ENCODE data around the gene IL17A.

DNA sequence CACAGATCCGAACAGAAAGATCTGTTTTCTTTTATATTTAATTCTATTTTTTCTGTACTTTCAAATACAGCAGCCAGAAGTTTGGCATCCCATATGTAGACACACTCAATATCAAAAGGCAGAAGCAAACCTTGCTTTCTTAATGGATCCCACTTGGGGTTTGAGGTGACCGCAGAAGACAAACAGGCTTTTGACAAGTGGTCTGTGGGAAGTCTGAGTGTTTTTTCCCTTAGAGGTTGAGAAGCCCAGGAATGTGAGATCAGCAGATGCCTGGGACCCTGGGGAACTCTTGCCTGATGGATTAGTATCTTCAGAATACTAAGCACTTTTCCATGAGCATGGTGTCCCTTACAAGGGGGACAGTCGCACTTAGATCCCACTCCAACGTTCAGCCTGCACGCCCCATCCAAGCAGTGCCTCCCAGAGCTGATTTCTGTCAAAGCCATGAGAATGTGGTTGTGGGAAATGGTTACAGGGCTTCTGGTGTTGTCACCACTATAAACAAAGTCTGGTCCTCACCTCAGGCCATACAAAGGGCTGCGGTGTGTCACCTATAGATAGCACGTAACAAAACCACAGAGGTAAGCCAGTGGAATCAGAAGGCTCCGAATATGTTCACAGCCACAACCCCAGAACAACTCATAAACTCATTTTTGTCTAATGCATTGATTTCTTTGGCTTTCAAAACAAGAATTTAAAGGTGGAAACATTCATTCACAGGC is 45.4 kb downstream of the IL17A start:
- TF ChIP-seq, protein P1, sequence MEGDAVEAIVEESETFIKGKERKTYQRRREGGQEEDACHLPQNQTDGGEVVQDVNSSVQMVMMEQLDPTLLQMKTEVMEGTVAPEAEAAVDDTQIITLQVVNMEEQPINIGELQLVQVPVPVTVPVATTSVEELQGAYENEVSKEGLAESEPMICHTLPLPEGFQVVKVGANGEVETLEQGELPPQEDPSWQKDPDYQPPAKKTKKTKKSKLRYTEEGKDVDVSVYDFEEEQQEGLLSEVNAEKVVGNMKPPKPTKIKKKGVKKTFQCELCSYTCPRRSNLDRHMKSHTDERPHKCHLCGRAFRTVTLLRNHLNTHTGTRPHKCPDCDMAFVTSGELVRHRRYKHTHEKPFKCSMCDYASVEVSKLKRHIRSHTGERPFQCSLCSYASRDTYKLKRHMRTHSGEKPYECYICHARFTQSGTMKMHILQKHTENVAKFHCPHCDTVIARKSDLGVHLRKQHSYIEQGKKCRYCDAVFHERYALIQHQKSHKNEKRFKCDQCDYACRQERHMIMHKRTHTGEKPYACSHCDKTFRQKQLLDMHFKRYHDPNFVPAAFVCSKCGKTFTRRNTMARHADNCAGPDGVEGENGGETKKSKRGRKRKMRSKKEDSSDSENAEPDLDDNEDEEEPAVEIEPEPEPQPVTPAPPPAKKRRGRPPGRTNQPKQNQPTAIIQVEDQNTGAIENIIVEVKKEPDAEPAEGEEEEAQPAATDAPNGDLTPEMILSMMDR (conservative IDR thresholded peaks at IDR 0.05): no peak
- no peak for TF ChIP-seq EZH2 (IDR thresholded peaks at IDR 0.05; ENCODE audit: low read depth)
